ENCODE results near the gene TSPOAP1.

TSPOAP1 gene

DNA sequence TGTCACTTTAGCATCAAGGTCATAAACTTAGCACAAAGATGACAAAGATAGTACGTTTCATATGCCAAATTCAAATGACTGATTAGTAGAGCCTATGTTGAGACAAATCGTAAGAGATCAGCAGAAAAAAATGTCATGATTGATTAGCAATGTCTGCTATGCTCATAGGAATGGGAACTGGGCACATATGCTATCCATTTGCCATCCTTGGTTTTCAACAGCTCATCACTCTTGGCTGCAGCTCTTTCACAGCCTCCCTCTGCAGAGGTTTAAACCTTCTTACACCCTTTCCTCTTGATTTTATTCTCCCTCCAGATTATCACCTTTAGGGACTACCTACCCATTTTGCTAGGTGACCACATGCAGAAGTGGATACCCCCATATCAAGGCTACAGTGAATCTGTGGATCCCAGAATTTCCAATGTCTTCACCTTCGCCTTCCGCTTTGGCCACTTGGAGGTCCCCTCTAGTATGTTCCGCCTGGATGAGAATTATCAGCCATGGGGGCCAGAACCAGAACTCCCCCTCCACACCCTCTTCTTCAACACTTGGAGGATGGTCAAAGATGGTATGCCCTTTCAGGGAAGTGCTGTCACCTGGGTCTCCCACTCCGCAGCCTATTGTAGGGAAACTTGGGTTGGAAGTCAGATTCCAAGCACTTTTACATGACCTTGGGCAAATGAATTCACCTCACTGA is 64.0 kb downstream of the TSPOAP1 start:
- DNase-seq (ENCODE audit: low read depth in 2 of 3, low spot score in 1 of 3) = no peak

DNA sequence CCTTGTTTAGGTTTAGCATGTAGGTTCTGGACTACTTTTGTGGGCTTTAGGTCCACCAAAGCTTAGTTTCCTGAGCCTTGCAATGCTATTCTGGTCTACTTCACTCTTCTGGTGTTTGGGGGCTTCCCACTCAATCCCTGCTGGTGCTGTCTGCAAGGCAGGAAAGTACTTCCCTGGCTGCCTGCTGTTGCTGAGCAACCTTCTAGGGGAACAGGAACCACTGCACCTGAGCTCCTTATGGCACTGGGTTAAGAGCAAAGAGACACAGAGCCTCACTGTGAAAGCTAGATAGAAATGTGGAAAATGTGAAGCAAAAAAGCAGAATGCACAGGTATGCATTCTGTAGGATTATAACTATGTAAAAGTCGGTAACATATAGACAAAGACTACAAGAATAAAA is 64.8 kb downstream of the TSPOAP1 start:
- DNase-seq (ENCODE audit: low read depth in 2 of 3, low spot score in 1 of 3) = no peak

DNA sequence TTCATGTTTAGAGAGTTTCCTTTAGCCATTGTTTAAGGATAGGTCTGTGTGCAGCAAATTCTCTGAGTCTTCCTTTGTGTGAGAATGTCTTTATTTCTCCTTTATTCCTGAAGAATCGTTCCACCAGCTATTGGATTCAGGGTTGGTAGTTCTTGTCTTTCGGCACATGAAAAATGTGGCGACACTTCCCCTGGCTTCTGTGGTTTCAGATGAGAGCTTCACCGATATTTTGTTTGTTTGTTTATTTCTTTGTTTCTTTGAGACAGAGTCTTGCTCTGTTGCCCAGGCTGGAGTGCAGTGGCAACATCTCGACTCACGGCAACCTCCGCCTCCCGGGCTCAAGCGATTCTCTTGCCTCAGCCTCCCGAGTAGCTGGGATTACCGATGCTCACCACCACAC is 66.4 kb downstream of the TSPOAP1 start:
- DNase-seq (ENCODE audit: low read depth in 2 of 3, low spot score in 1 of 3) = no peak

DNA sequence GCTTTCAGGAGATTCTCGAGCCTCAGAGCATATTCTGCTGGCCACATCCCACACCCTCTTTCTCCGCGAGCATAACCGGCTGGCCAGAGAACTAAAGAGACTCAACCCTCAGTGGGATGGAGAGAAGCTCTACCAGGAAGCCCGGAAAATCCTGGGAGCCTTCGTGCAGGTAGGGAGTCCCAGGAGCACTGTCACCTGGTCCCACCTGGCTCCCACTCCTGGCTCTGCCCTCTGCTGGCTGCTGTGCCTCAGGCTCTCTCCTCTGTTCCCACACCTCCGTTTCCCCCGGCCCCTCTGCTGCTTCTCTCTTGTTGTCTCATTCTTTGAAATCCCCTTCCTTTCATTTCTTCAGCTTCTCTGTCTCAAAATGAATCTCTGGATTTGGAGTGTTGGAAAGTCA is 73.8 kb downstream of the TSPOAP1 start:
- no peak for DNase-seq (ENCODE audit: low read depth in 2 of 3, low spot score in 1 of 3)

DNA sequence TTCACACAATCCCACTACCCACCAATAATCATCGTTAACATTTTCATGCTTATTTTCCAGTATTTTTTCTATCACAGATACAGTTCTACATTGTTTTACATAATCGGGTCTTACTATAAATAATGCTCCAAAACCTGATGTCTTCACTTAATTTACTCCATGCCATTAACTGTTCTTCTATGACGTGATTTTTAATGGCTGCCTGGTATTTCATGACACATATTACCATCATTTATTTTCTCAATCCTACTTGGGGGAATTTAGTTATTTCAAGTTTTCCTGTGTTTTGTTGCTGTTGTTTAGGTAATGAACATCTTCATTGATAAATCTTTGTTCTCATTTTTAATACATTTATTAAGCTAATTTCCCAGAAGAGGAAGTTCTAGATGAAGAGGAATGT is 75.5 kb downstream of the TSPOAP1 start:
- DNase-seq (ENCODE audit: low read depth in 2 of 3, low spot score in 1 of 3) = no peak

DNA sequence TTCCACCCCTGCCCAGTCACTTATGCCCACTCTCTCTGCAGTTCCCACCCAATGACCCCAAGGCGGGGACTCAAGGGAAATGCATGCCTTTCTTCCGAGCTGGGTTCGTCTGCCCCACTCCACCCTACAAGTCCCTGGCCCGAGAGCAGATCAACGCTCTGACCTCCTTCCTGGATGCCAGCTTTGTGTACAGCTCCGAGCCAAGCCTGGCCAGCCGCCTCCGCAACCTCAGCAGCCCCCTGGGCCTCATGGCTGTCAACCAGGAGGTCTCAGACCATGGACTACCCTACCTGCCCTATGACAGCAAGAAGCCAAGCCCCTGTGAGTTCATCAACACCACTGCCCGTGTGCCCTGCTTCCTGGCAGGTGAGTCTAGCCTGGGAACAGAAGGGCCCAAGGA is 76.5 kb downstream of the TSPOAP1 start:
- no peak for DNase-seq (ENCODE audit: low read depth in 2 of 3, low spot score in 1 of 3)

All from stimulated activated CD4-positive, alpha-beta T cell treated with anti-CD3 and anti-CD28 coated beads, Interleukin-12 subunit alpha, Interleukin-12 subunit beta, amount 100 ng/mL, for 48 hours (primary cell).